A172 (cell line): ENCODE results near the gene AMZ1. TPM values are rescaled to one million over a fixed set of nuclear protein-coding genes. Genes with fewer than 3 reads are reported as not detected.

Source experiments
- DNase-seq: peaks from one replicate; pipeline ENCODE4 v3.0.0-alpha.2; 2015; ENCODE audit warnings: low spot score
- total RNA-seq: library from RNA; depleted of rRNA; stranded (reverse); fragments of >200 nt; shearing (Covaris generic); gene quantifications from 2 replicates; pipeline ENCODE4 v1.2.3, GENCODE V29; 2014; rRNA removed

Gene AMZ1
- 0.07 and 0.28 TPM in 2 replicates for total RNA-seq

- DNase-seq = no peak
Measured at GRCh38 chr7:2687881-2688318, at the start of gene AMZ1. AMZ1 (plus strand) TSS chr7:2688202; CDS start chr7:2700452, 12,250 bp downstream.

- peak; percentile 44 for DNase-seq
Measured at GRCh38 chr7:2638224-2638991, 49.6 kb upstream of the AMZ1 start.

- no peak for DNase-seq
Measured at GRCh38 chr7:2639181-2639681, 48.8 kb upstream of the AMZ1 start.

- DNase-seq = no peak
Measured at GRCh38 chr7:2639695-2640481, 48.1 kb upstream of the AMZ1 start.

GRCh38 chr7:2640482-2640830 is 47.5 kb upstream of the AMZ1 start:
- peak; percentile 49 for DNase-seq

- DNase-seq = peak; percentile 60
Measured at GRCh38 chr7:2640846-2641316, 47.1 kb upstream of the AMZ1 start.

- peak; percentile 95 for DNase-seq
Measured at GRCh38 chr7:2641406-2642393, 46.3 kb upstream of the AMZ1 start.

- no peak for DNase-seq
Measured at GRCh38 chr7:2643386-2644219, 44.4 kb upstream of the AMZ1 start.

GRCh38 chr7:2644220-2644561 is 43.8 kb upstream of the AMZ1 start:
- no peak for DNase-seq

GRCh38 chr7:2644562-2645273 is 43.3 kb upstream of the AMZ1 start:
- peak; percentile 49 for DNase-seq

- peak; percentile 51 for DNase-seq
Measured at GRCh38 chr7:2645274-2645868, 42.6 kb upstream of the AMZ1 start.

- no peak for DNase-seq
Measured at GRCh38 chr7:2646336-2646679, 41.7 kb upstream of the AMZ1 start.

- DNase-seq = no peak
Measured at GRCh38 chr7:2646680-2647571, 41.1 kb upstream of the AMZ1 start.

GRCh38 chr7:2647594-2648172 is 40.3 kb upstream of the AMZ1 start:
- DNase-seq = no peak

GRCh38 chr7:2649139-2649838 is 38.7 kb upstream of the AMZ1 start:
- no peak for DNase-seq

- no peak for DNase-seq
Measured at GRCh38 chr7:2649991-2650390, 38.0 kb upstream of the AMZ1 start.

- no peak for DNase-seq
Measured at GRCh38 chr7:2650451-2650850, 37.6 kb upstream of the AMZ1 start.

- DNase-seq = no peak
Measured at GRCh38 chr7:2651336-2651735, 36.7 kb upstream of the AMZ1 start.
